NCI-H2081 (cell line): ENCODE data around the gene ANKRD53.
A peak's percentile ranks its signal among the peaks of the same experiment; 100 is the strongest.

Experiments
- DNase-seq, 2 experiments: peaks; one replicate each; lab custom pipeline; 2025; lab: John Stamatoyannopoulos, UW

The ANKRD53 gene, protein sequence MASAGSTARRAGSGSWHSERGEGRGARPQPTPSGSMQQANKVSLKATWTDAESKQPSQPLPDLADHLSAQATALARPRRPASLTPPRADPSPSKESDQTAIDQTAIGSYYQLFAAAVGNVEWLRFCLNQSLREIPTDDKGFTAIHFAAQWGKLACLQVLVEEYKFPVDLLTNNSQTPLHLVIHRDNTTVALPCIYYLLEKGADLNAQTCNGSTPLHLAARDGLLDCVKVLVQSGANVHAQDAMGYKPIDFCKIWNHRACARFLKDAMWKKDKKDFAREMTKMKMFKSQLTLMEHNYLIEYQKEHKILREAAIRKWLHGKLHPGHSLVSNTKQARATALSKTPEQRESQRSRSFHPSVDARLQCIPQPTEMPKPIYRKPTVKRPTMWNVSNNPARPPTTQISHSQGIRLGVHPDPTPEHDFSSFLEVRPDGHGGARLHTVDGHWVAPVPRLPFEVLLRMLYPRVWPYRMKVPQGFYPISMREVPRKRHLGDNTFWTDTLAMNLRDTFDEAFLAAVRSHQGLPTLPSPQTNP

DNA sequence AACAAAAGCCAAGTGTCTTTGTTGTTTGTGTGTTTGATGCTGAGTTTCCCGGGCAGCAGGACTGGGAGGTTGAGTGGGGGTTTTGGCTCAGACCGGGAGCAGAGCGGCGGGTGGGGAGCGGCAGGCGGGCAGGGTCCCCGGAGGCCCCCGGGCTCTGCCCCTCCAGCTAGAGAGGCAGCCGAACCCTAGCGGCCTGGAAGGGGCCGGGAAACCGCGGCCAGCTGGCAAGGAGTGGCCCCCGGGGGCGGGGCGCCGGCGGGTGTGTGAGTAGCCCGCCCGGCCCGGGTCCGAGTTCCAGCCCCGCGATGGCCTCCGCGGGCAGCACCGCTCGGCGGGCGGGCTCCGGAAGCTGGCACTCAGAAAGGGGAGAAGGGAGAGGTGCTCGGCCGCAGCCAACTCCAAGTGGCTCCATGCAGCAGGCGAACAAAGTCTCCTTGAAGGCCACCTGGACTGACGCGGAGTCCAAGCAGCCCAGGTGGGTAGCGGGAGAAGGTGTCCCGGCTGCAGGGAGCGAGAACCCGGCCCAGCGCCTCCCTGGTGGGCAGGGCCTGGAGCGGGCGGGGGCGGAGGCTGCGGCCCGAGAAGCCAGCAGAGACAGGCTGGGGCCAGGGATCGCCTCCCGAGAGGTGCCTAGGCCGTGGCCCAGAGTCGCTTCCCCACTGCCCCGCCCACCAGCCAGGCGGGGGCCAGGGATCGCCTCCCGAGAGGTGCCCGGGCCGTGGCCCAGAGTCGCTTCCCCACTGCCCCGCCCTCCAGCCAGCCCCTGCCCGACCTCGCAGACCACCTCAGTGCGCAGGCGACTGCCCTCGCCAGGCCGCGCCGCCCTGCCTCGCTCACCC lies at the start of gene ANKRD53:
TSS of gene ANKRD53 (plus strand) at position 290 of the 839 bp plus-strand sequence. CDS start at position 306, 16 bp downstream.
- no peak for DNase-seq

DNA sequence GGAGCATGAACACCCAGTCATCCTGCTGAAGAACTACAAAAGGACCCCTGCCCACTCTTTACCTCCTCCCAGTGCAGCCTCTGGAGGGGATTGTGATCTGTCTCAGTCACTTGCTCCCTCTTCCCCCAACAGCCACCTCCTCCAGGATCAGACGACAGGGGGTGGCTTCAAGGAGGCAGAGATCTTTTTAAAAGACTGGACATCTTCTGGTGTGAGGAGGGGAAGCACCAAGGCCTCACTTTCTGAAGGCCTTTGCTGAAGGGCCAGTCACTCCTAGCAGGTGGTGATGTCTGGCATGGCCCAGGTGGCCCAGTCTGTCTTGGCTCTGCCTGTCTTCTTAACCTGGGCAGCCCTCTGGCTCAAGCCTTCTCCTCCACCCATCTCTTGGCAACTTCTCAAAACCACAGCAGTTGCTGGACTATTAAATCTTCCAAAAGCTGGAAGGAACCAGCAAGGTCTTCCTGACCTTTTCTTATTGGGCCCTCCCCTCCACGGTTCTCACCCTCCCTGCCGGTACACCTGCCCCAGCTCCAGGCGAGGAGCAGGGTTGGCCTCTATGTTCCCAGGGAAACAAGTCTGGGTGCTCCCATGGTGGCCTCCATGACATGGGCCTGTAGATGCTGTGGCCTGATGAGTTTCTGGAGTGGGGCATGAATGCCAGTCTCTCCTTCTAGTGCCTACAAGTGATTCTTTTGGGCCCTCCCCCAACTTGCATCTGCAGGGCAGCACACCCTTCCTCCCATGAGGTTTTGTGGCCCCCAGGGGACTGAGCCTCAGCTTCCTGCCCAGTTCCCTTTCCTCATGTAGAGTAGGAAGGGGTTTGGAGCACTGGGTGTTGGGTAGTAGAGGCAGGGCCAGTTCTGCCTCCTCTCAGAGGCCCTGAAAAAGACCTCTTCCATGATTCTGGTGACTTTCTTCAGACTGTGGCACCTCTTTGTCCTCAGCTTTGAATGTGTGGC lies 47.8 kb upstream of the ANKRD53 start:
- no peak for DNase-seq

DNA sequence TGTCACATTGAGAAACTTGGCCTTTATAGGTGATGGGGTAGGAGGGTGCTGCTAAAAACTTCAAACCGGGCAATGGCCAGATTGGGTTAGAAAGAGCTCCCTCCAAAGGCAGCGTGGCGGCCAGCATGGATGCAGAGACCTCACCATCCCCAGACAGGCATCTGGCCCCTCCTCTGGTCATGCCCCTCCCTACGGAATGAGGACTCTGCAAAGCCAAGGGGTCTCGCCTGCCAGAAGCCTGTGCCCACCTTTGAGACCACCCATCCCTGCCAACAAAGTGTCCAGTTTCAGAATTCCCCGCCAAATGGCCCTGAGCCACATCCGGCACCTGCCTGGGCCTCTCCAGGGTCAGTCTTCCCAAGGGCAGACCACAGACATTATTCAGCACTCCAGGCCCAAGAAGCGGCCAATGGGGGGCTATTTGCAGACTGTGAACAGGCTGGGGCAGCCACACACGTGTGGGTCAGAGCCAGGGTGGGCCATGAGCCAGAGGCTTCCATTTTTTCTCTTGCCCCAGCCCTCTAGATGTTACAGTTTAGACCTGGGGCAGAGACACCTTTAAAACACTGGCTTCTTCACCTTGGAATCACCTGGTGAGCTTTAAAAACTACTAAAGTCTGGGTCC lies 46.9 kb upstream of the ANKRD53 start:
- DNase-seq = no peak

DNA sequence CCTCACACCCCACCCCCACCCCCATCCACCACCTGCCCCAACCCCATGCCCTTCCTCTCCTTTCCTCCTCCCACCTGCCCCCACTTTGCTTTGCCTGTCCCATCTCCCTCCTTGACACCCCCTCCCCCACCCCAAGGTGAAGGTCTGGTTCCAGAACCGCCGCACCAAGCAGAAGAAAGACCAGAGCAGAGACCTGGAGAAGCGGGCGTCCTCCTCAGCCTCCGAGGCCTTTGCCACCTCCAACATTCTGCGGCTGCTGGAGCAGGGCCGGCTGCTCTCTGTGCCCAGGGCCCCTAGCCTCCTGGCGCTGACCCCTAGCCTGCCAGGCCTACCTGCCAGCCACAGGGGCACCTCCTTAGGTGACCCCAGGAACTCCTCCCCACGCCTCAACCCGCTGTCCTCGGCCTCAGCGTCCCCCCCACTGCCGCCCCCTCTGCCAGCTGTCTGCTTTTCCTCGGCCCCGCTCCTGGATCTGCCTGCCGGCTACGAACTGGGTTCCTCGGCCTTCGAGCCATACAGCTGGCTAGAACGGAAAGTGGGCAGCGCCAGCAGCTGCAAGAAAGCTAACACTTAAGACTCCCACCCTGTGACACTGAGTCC lies 45.7 kb upstream of the ANKRD53 start:
- no peak for DNase-seq

DNA sequence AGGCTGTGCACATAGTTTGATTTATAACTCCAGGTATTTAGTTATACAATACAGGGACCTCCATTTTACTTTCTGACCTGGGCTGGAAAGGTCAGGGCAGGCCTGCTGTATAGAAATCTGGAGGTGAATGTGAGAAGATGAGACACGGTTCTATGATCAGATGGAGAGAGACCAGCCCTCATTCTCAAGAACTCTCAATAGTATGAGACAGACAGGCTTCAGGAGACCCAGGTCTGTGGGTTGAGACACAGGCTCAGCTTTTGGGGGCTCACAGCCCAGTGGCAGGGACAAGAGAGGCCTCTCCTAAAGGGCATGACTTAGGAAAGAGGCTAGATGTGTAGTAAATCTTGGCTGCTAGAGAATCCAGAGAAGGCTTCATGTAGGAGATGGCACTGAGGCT lies 43.4 kb upstream of the ANKRD53 start:
- DNase-seq = no peak

DNA sequence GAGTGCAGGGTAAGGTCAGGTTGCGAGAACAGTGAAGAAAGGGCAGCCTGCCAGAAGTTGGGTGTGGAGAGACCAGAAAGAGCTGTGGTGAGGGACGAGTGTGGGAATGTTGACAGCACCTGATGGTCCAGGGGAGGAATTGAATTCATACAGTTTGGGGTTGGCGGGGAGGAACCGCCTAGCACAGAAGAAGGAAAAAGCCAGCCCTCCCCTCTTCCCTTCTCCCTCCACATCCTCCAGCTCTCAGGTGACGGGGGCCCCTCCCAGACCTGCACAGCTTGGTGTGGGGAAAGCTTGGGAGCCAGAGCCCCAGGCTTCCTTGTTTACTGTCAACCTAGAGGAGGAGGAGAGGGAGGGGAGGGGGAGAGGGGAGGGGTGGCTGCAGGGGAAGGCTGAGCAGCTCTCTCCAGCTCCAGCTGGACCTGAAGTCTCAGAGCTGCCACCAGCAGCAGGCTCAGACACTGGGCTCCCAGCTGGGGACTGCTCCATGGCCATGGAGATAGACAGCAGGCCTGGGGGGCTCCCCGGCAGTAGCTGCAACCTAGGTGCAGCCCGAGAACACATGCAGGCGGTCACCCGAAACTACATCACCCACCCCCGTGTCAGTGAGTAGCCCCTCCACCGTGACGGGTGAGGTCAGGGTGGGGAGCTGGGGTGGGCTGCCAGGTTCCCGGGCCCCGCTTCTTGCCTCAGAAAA lies 42.8 kb upstream of the ANKRD53 start, which contains the start of gene ATP6V1B1:
TSS of gene ATP6V1B1 (plus strand) at position 433 of the 697 bp plus-strand sequence. CDS start at position 488, 55 bp downstream.
- DNase-seq = peak; percentile 12 to 25

DNA sequence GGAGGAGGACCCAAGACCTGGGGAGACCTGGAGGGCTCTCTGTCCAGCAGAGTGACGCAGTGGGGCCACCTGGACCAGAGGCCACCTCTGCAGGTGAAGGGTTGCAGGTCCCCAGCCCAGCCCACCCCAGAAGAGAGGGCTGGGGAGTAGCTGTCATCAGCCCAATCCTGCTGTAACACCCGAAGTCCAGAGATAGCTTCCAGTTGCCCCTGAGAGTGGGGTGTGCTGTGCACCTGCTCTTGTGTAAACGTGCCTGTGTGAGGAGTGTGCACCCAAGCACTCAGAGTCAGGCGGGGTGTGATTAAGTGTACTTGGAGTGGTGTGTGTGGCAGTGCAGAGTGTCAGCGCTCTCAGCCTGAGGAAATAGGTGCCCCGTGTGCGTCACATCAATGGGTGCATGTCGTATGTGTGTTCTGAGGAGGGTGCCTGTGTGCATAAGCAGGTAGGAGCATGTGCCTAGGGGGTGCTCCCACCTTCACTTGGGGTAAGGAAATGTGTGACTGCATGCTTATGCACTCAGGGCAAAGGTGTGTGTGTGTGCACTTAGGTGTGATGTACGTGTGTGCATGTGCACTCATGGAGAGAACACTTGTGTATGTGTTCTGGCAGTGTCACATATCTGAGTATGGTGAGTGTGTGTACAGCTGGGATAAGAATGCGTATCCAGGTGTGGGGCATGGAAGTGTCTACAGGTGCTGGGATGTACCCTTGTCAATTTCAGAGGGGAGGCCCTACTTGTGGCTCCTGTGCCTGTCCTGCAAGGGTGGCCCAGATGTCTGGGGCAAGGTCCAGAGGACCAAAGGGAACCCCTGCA lies 42.1 kb upstream of the ANKRD53 start:
- DNase-seq = peak in 1 of 2 experiments; percentile 6

DNA sequence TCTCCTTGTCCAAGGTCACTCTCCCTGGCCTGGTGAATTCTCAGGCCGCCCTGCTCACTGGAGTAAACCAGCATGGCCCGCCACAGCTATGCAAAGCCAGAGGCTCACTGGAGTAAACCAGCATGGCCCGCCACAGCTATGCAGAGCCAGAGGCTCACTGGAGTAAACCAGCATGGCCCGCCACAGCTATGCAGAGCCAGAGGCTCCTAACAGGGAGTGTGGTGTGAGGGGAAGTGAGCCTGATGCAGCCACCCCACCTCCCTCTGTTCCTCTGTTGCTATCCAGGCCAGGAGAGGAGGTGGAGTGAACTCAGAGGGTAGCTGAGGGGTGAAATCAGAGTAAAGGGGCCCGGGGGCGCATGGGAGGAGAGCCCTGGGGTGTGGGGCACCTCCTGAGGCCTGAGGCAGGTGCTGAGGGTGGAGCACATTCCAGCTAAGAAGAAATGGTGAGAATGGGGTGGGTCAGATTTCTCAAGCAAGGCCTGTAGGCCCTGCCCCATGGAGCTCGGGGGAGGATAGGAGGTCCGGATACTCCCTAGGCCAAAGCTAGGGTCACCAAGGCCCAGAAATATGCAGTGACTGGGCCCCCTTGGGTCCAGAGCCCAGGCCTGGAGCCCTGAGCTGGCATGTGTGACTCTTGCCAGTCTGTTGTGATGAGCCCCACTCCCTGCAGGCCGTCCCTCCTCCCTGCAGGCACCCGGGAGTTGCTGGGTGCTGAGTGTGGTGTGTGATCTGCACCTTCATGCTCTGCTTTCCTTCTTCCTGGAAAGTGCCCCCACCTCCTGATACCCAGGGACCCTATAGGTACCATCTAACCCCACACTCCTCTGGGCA lies 41.2 kb upstream of the ANKRD53 start:
- no peak for DNase-seq

DNA sequence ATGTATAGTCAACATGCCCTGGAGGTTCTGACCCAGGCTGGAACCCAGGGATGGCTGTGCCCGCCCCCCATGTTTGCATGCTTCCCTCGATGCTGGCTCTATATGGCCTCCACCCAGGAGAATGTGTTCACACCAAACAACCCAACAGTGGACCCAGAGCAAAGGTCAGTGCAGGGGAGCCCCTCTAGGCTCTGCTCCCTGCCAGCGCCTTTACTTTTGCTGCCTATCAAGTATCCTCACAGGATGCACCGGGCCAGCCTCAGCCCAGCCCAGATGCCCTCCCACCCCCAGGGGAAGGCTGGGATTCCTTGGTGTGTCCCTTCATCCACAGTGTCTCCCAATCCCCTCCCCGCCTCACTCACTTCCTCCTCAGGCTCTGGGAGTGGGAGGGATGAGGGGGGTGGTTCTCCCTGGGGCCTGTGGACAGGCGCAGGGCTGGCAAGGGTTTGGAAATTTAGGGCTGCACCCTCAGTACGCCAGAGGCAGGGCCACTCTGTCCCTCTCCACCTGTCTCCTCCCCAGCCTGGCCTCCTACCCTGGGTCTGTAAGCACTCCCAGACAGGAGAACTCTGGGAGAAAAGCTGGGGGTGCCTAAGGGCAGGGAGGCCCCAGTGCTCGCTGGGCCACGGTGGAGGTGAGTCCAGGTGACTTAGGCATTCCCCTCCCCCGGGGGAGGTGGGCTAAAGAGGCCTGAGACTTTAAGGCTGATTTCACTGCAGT lies 40.4 kb upstream of the ANKRD53 start:
- DNase-seq = no peak

DNA sequence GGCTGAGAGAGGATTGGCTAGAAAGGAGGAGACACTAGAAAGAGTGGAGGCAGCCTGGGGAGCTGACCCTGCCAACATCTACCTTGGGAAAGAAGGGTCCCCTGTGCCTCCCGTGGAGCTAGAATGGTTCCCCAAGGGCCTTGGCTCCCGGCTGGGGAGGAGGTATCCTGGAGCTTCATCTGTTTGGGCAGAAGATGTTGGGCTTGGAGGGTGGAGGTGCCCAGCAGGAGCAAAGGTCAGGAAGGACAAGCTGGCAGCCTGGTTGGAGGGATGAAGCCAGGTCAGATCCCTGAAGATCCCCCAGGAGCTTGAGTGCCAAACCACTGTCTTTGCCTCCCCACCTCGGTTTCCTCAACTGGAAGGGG lies 39.9 kb upstream of the ANKRD53 start:
- no peak for DNase-seq

DNA sequence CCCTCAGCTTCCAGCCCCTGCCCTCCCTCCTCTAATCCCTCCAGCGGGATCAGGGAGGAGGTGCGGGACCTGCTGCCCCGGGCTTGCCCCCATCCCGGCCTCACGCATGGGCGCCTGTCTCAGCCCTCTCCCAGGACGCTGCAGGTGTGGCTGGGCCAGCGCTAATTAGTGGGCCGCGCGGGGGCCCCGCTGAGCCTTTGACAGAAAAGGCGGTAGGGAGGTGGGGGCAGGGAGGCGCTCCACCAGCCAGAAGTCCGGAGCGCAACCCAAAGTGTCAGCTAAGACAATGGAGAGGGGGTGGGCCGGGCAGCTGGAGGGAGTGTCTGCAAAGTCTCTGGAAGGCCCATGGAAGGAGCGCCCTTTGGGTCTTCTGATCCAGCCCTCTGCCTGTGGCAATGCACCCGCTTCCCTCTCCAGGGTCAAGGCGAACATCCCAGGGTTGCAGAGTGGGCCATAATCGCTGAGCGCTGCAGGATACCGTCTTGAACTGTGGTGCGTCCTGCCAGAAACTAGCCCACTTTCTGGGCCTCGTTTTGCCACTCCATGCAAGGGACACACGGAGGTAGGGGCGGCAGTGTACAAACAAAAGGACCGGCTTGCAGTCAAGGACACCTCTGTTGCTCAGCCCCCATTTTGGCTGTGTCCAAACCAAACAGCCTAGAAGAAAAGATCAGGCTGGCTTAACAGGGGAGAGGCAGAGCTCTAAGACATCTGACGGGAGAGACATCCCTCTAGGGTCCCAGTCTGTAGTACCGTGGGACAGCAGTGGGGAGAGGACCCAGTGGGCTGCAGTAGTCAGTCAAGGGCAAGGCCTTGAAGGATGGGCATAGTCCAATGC lies 39.2 kb upstream of the ANKRD53 start:
- DNase-seq = no peak

DNA sequence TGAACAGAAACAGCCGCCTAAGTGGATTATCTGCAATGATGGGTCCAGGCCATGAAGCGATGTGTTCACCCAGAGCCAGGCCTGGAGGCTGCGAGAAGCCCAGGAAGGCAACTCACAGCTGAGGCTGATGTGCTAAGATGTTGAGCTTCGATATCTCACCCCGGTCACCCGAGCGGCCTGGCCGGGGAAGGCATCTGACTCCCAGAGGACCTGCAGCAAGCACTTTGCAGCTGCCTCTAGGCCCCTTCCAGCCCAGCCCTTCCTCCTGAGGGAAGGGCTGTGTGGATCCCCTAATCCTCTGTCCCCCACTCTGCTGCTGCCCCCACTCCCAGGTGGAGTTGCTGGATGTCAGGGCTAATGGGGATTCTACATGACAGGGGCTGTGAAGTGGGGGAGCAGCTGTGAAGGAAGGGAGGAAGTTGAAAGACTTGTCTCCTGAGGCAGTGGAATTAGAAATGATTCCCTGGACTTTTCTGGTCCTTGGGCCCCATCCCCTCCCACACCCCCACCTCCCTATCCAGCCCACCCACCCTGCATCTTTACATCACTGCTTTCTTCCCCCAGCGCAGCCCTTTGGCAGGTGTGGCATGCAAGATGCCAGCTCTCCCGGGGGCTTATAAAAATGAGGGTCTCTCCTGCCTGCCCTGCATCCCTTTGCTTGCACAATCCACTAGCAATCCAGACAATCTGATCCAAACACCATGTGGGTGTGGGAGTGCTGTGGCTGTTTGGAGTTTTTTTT lies 38.4 kb upstream of the ANKRD53 start:
- no peak for DNase-seq

DNA sequence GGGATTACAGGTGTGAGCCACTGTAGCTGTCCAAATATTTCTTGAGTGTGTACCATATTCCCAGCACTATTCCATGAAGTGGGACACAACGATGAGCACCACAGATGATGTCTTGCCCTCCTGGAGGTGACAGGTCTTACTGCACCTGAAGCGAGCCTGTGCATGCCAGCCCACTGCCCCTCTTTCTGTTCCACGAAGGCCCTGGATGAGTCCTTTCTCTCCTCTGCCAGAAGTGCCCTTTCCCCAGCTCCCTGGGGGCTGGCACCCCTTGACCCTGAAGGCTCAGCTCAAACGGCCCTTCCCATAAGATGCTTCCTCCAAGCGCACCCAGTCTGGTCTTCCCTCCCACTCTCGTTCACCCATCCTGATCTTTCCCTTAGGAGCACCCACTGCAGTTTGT lies 37.2 kb upstream of the ANKRD53 start:
- no peak for DNase-seq

DNA sequence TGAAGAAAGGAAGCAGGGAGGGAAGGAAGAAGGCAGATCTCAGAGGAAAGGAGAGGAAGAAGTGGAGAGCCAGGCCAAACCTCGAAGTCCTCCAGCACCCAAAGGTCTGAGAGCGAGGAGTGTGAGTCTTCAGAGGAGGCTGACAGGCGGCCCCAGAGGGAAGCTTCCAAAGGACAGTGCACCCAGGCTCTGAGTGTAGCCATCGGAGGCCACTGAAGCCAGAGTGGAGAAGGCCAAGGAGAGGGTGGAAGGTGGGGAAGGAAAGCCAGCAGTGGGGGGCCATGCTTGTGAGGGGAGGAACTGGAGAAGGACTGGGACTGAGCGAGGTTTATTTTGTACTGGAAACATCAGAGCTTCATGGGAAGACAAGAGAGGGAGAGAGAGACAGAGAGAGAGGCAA lies 36.7 kb upstream of the ANKRD53 start:
- DNase-seq = no peak

DNA sequence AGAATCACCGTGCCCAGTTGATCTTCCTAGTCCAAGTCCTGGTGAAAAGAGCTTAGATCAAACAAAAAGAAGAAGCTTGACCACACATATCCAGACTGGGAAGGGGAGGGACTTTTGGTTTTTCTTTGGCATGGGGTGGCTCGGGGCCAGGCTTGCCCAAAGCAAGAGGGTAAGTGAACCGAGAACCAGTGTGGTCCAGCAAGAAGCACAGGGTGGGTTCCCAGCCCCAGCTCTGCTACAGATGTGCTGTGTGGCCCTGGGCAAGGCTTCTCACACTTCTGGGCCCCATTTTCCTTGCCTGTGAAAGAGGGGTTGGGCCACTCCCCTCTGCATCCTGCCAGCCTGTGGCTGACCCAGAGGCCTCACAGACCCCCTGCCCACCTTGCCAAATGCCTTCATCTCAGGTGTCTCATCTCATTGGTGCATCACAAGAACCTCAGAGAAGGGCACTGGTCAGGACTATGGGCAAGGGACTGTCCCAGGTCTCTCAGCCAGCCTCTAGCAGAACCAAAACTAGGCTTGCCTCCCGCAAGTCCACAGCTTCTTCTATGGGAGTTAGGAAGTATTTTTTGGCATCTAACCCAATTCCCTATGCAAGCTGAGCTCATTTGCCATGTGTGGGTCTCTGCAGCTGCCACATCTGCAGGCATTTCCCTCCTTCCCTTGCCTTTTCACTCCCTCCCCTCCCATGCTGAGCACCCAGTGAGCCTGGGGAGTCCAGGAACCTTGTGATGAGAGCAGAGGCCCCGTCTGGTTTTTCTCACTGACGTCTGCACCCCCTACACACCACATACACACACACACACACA lies 35.8 kb upstream of the ANKRD53 start:
- no peak for DNase-seq
